DMS53 treated with DMSO at 0.1 percent for 48 hours (cell line): Measurements from ENCODE around the gene SLFNL1.

Experiments
- DNase-seq: peaks from one replicate; lab custom pipeline; 2025; ENCODE audit not compliant: unreplicated experiment; lab: John Stamatoyannopoulos, UW

SLFNL1 gene

GRCh38 chr1:41020654-41021053, 871 bp downstream of the SLFNL1 start:
- no peak for DNase-seq

- DNase-seq, result no peak
Measured at GRCh38 chr1:41020109-41020576, 1.4 kb downstream of the SLFNL1 start.

- DNase-seq, result no peak
Measured at GRCh38 chr1:41019353-41019745, 2.2 kb downstream of the SLFNL1 start.

GRCh38 chr1:41018018-41018410, 3.5 kb downstream of the SLFNL1 start:
- no peak for DNase-seq

GRCh38 chr1:41017141-41018017, 4.1 kb downstream of the SLFNL1 start:
- no peak for DNase-seq

- no peak for DNase-seq
Measured at GRCh38 chr1:41015897-41016470, 5.5 kb downstream of the SLFNL1 start.

- DNase-seq, result no peak
Measured at GRCh38 chr1:41015281-41015896, 6.1 kb downstream of the SLFNL1 start.

GRCh38 chr1:41014871-41015270, 6.7 kb downstream of the SLFNL1 start:
- no peak for DNase-seq

GRCh38 chr1:41013796-41014195, 7.7 kb downstream of the SLFNL1 start:
- no peak for DNase-seq

GRCh38 chr1:41013024-41013423, 8.5 kb downstream of the SLFNL1 start:
- no peak for DNase-seq

GRCh38 chr1:41010345-41010744, 11.2 kb downstream of the SLFNL1 start:
- no peak for DNase-seq

GRCh38 chr1:41009466-41009865, 12.1 kb downstream of the SLFNL1 start:
- no peak for DNase-seq

- DNase-seq, result no peak
Measured at GRCh38 chr1:41006942-41007865, 14.3 kb downstream of the SLFNL1 start.

GRCh38 chr1:41005876-41006275, 15.6 kb downstream of the SLFNL1 start:
- DNase-seq, result no peak

GRCh38 chr1:41003640-41004220, 17.8 kb downstream of the SLFNL1 start:
- DNase-seq, result no peak

GRCh38 chr1:41003127-41003639, 18.3 kb downstream of the SLFNL1 start:
- no peak for DNase-seq

GRCh38 chr1:40998668-40999067, 22.9 kb downstream of the SLFNL1 start:
- no peak for DNase-seq

GRCh38 chr1:40997096-40997495, 24.4 kb downstream of the SLFNL1 start:
- no peak for DNase-seq

- DNase-seq, result no peak
Measured at GRCh38 chr1:40989066-40989465, 32.5 kb downstream of the SLFNL1 start.

GRCh38 chr1:40988280-40988679, 33.2 kb downstream of the SLFNL1 start:
- no peak for DNase-seq
